PFSK-1 (cell line): Measurements from ENCODE around the gene TRH. TPM values are rescaled to one million over a fixed set of nuclear protein-coding genes. Genes with fewer than 3 reads are reported as not detected.

Experiments used
- FOXP2 ChIP-seq: optimal IDR thresholded peaks from 2 replicates; pipeline ENCODE3; 2011; ENCODE audit warnings: borderline replicate concordance, control low read depth, inconsistent platforms; ENCODE audit not compliant: insufficient read depth; ENCODE audit errors: extremely low read length, extremely low read depth
- POLR2AphosphoS5 ChIP-seq: IDR thresholded peaks from 2 replicates; pipeline ENCODE4 v1.6.1; 2012; ENCODE audit warnings: low read depth, mild to moderate bottlenecking, control low read depth, low read length, moderate library complexity
- SIN3A ChIP-seq: IDR thresholded peaks from 2 replicates; pipeline ENCODE4 v1.6.1; 2012; ENCODE audit warnings: mild to moderate bottlenecking, low read length, moderate library complexity, borderline replicate concordance; ENCODE audit not compliant: insufficient read depth
- TAF1 ChIP-seq: IDR thresholded peaks from 2 replicates; pipeline ENCODE4 v1.6.1; 2012; ENCODE audit warnings: low read length, control low read depth, borderline replicate concordance; ENCODE audit not compliant: insufficient read depth
- polyA plus RNA-seq: library from polyadenylated mRNA; unstranded; fragments of >200 nt; gene quantifications from one replicate; pipeline ENCODE4 v1.2.1, GENCODE V29; 2012; ENCODE audit warnings: low read depth, missing spikeins; ENCODE audit not compliant: insufficient read length
- TF ChIP-seq, protein P1 (sequence below), 2 experiments: IDR thresholded peaks; 2 replicates each; pipeline versions ENCODE4 v1.6.1 to v1.8.0; 2011 to 2012; ENCODE audit warnings: low read depth in 2 of 2, low read length in 2 of 2, control low read depth in 1 of 2, inconsistent platforms in 1 of 2, mild to moderate bottlenecking in 1 of 2, moderate library complexity in 1 of 2; ENCODE audit not compliant: insufficient read depth in 1 of 2

Gene TRH, protein sequence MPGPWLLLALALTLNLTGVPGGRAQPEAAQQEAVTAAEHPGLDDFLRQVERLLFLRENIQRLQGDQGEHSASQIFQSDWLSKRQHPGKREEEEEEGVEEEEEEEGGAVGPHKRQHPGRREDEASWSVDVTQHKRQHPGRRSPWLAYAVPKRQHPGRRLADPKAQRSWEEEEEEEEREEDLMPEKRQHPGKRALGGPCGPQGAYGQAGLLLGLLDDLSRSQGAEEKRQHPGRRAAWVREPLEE
- not detected for polyA plus RNA-seq

DNA sequence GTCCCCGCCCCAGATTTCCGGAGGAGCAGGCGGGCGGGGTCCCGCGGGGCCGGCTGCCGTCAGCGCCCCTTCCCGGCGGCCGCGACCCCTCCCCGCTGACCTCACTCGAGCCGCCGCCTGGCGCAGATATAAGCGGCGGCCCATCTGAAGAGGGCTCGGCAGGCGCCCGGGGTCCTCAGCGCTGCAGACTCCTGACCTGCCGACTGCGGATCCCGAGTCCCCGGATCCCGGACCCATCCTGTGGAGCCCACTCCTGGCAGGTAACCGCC, at the start of gene TRH:
TSS of gene TRH (plus strand) at position 157 of the 269 bp plus-strand sequence. CDS start 1,097 bp downstream, outside the sequence.
- TF ChIP-seq SIN3A (no peak), TAF1 (no peak)
- TF ChIP-seq, protein P1, sequence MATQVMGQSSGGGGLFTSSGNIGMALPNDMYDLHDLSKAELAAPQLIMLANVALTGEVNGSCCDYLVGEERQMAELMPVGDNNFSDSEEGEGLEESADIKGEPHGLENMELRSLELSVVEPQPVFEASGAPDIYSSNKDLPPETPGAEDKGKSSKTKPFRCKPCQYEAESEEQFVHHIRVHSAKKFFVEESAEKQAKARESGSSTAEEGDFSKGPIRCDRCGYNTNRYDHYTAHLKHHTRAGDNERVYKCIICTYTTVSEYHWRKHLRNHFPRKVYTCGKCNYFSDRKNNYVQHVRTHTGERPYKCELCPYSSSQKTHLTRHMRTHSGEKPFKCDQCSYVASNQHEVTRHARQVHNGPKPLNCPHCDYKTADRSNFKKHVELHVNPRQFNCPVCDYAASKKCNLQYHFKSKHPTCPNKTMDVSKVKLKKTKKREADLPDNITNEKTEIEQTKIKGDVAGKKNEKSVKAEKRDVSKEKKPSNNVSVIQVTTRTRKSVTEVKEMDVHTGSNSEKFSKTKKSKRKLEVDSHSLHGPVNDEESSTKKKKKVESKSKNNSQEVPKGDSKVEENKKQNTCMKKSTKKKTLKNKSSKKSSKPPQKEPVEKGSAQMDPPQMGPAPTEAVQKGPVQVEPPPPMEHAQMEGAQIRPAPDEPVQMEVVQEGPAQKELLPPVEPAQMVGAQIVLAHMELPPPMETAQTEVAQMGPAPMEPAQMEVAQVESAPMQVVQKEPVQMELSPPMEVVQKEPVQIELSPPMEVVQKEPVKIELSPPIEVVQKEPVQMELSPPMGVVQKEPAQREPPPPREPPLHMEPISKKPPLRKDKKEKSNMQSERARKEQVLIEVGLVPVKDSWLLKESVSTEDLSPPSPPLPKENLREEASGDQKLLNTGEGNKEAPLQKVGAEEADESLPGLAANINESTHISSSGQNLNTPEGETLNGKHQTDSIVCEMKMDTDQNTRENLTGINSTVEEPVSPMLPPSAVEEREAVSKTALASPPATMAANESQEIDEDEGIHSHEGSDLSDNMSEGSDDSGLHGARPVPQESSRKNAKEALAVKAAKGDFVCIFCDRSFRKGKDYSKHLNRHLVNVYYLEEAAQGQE (IDR thresholded peaks at IDR 0.05; ENCODE audit: insufficient read depth in 1 of 2, low read depth in 2 of 2, low read length in 2 of 2) = no peak

DNA sequence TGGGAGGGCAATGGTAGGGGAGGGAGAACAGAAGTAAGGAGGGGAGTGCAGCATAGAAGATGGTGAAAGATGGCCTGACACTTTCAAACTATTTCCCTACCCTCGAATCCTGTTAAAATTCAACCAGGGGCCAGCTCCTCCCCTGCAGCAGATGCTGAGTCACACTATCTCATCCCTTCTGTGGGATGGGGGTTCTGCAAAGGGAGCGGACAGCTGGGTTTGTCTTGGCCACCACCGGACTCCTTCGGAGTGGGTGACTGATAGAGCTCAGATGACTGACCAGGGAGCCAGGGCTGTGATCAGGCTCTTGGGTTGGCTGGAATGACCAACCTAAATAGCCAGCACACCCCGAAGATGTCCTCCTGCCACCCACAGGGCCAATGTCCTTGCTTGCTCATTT, 47.4 kb upstream of the TRH start:
- no peak for TF ChIP-seq POLR2AphosphoS5
- no peak for TF ChIP-seq FOXP2
- TF ChIP-seq TAF1 = no peak
- TF ChIP-seq SIN3A = no peak
- TF ChIP-seq, protein P1 (IDR thresholded peaks at IDR 0.05; ENCODE audit: insufficient read depth in 1 of 2, low read depth in 2 of 2, low read length in 2 of 2) = no peak

DNA sequence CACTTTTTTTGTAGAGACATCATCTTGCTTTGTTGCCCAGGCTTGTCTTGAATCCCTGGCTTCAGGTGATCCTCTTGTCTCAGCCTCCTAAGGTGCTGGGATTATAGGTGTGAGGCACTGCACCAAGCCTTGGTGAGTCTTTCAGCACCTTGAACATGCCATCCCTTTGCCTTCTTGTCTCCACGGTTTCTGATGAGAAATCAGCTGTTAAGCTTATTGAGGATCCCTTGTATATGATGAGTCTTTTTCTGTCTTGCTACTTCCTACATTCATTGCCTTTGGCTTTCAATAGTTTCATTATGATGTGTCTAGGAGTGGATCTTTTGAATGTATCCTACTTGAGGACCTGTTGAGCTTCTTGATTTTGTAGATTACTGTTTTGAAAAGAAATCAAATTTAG, 45.1 kb upstream of the TRH start:
- TF ChIP-seq, protein P1 (IDR thresholded peaks at IDR 0.05; ENCODE audit: insufficient read depth in 1 of 2, low read depth in 2 of 2, low read length in 2 of 2) = no peak
- TF ChIP-seq FOXP2 (no peak), TAF1 (no peak), POLR2AphosphoS5 (no peak), SIN3A (no peak)

DNA sequence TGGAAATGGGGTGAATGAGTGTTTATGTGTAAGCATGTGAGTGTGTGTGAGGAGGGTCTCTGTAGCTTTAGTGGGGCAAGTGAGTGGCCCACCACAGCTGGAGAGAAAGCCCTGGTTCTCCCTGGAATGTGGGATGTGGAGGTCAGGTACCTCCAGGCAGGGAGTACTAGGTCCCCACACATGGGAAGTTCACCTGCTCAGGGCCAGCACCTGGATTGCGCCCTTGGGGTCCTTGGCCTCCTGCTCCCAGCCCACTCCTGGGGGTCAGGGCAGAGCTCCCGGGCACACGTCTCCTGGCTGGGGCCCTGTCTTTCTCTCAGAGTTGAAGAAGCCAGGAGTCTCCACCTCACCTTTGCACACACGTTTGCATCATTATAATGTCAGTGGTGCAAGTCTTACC, 41.0 kb upstream of the TRH start:
- no peak for TF ChIP-seq POLR2AphosphoS5
- TF ChIP-seq FOXP2 = no peak
- TF ChIP-seq, protein P1 (IDR thresholded peaks at IDR 0.05; ENCODE audit: insufficient read depth in 1 of 2, low read depth in 2 of 2, low read length in 2 of 2) = no peak
- TF ChIP-seq TAF1 = no peak
- no peak for TF ChIP-seq SIN3A
